Fibroblast of villous mesenchyme (primary cell): ENCODE results near the gene CEP170. TPM values are rescaled to one million over a fixed set of nuclear protein-coding genes. Genes with fewer than 3 reads are reported as not detected.
"Not testable (repeated sequence)": the region's sequence is repeated elsewhere in the genome, so short reads cannot be mapped to it uniquely, and the experiment has no call there.

ENCODE experiments used
- DNase-seq: peaks from one replicate; pipeline ENCODE4 v3.0.0-alpha.2; 2010; ENCODE audit warnings: low read depth
- H3K4me3 ChIP-seq: 2 replicates; pipeline ENCODE4 v1.5.1; 2011; ENCODE audit warnings: low read depth, mild to moderate bottlenecking, low read length
- total RNA-seq: library from RNA; depleted of rRNA; stranded (reverse); fragments of >200 nt; gene quantifications from 2 replicates; pipeline ENCODE4 v1.2.3, GENCODE V29; 2012
- TF ChIP-seq, protein P1 (sequence below): IDR thresholded peaks from 2 replicates; pipeline ENCODE4 v1.5.1; 2012; ENCODE audit warnings: low read depth, mild to moderate bottlenecking, low read length; ENCODE audit not compliant: insufficient read depth

The CEP170 gene
- total RNA-seq, 1 donor, result 114 TPM

GRCh38 chr1:243213045-243213787, 41.9 kb downstream of the CEP170 start:
- H3K4me3 ChIP-seq, result no peak overlapping the region
- peak; percentile 89 for DNase-seq
- TF ChIP-seq, protein P1, sequence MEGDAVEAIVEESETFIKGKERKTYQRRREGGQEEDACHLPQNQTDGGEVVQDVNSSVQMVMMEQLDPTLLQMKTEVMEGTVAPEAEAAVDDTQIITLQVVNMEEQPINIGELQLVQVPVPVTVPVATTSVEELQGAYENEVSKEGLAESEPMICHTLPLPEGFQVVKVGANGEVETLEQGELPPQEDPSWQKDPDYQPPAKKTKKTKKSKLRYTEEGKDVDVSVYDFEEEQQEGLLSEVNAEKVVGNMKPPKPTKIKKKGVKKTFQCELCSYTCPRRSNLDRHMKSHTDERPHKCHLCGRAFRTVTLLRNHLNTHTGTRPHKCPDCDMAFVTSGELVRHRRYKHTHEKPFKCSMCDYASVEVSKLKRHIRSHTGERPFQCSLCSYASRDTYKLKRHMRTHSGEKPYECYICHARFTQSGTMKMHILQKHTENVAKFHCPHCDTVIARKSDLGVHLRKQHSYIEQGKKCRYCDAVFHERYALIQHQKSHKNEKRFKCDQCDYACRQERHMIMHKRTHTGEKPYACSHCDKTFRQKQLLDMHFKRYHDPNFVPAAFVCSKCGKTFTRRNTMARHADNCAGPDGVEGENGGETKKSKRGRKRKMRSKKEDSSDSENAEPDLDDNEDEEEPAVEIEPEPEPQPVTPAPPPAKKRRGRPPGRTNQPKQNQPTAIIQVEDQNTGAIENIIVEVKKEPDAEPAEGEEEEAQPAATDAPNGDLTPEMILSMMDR, result no peak

DNA sequence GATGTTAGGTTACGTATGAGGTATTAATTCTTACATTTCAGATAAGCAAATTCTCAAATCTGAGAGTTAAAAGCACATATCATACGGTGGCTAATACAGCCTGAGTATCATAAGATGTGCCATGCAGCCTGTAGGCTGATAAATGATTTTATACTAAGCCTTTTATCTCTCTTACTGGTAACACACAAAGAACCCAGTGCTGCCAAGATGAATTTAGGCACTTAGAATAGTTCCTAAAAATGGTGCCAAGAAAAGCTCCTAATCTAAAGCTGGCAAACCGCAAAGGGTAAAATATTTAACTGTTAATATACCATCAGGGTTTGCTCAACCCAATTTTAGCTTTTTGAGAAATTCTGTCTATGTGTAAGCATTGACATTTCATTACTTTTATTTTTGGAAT, 43.1 kb downstream of the CEP170 start:
- H3K4me3 ChIP-seq, result not testable (repeated sequence)
- DNase-seq, result peak; percentile 60

DNA sequence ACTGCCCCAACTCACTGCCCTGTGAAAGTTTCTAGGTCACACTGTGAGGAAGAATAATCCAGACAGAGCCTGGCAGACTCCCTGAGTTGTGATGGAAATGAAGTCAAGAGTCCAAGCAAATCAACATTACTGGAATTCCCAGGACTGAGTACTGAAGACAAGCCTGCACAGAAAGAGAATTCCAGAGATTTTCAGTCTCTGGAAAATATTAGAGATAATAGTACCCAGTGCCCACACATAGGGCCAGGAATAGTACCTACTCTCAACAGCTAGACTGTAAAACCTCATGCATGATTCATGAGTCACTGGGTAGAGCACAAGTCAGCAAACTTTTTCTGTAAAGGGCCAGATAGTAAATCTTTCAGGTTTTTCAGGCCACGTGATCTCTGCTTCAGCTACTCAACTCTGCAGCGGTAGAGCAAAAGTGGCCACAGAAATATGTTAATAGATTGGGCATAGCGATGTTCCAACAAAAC, 50.0 kb downstream of the CEP170 start:
- not testable (repeated sequence) for H3K4me3 ChIP-seq
- peak; percentile 81 for DNase-seq

GRCh38 chr1:243204336-243204735, 50.7 kb downstream of the CEP170 start:
- H3K4me3 ChIP-seq, DNase-seq: not testable (repeated sequence)

DNA sequence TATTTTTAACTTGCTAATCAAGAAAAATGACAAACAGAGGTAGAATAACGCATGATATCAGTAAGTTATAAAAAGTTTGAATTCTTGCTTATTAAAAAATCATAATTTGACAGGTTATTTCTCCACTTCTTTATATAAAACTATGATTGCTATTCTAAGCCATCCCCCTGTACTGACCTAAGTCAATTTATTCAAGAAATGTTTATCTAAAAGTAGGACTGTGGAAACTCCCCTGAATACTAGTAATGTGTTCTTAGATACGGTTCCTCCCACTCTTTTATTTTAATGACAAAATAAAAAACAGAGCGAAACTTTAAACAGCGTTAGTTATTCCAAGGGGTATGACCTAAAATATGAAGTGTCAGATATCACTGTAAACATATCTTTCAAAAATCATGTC, 51.9 kb downstream of the CEP170 start:
- not testable (repeated sequence) for H3K4me3 ChIP-seq, DNase-seq

GRCh38 chr1:243201316-243201715, 53.8 kb downstream of the CEP170 start:
- DNase-seq, H3K4me3 ChIP-seq: not testable (repeated sequence)

GRCh38 chr1:243197524-243197923, 57.6 kb downstream of the CEP170 start:
- not testable (repeated sequence) for H3K4me3 ChIP-seq, DNase-seq

- not testable (repeated sequence) for H3K4me3 ChIP-seq, DNase-seq
These were observed 61.8 kb downstream of the CEP170 start for GRCh38 chr1:243193330-243193729.

- not testable (repeated sequence) for DNase-seq, H3K4me3 ChIP-seq
These were observed 68.7 kb downstream of the CEP170 start for GRCh38 chr1:243186201-243186995.

GRCh38 chr1:243184787-243185186, 70.3 kb downstream of the CEP170 start:
- H3K4me3 ChIP-seq, DNase-seq: not testable (repeated sequence)

DNA sequence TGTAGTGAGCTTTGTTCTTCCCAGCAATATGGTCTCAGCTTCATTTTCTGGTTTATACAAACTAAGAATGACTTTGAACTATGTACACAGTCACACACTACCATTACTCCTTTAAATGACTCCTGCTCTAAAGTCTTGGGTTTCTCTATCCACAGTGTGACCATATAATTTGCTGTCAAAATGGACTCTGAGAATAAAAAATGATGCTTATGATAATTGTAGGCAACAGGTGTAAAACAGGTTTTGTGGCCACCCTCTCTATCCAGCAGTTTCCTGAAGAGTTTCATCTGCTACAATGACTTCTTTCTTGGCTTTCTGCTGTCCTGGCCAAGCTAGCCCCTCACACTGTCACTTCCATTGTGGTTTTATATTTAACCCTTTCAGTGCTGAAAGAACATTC, 71.4 kb downstream of the CEP170 start:
- DNase-seq, result not testable (repeated sequence)

DNA sequence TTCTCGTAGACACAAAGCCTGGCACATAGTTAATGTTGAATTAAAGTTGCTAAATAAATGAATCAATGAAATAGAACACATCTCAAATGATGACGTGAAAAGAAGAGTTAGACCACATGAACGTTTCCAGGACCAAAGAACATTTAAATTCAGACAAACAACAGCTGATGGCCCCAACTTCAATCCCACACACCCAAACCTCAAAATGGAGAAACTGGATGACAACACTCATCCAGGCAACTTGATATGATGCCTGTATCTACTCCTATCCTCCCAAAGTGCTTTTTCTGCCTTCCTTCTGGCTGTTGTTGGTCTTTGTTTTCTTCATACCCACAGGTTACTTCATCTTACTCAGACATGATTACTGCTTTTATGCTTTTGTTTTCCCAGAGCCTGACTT, 71.9 kb downstream of the CEP170 start:
- not testable (repeated sequence) for H3K4me3 ChIP-seq

More for the DNA sequence above, 71.4 kb downstream of the CEP170 start:
- H3K4me3 ChIP-seq, result not testable (repeated sequence)

DNA sequence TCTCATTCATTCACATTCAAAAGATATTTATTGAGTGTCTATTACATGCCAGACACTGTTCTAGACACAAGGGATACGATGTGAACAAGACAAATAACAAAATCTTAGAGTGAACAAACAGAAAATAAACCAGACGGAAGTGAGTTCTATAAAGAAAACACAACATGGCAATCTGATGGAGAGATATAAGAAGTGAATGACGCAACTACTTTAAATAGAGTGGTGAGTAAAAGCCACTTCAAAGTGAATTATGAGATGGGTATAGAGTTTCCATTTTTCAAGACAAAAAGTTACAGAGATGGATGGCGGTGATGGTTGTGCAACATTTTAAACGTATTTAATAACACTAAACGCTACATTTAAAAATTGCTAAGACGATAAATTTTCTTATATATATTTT, 75.4 kb downstream of the CEP170 start:
- TF ChIP-seq, protein P1, result no peak
- DNase-seq, result no peak
- no peak overlapping the region for H3K4me3 ChIP-seq

More for the DNA sequence above, 71.9 kb downstream of the CEP170 start:
- DNase-seq, result peak; percentile 14

DNA sequence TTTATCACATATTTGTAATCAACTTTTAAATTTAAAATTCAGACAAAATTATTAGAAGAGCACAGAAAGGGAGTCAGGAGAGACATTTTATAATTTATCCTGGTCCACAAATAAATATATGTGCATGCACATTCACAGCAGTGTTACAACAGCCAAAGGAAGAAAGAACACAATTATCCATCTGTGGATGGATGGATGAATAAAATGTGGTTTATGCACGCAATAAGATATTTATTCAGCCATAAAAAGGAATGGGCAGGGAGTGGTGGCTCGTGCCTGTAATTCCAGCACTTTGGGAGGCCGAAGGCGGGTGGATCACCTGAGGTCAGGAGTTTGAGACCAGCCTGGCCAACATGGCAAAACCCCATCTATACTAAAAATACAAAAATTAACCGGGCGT, 77.3 kb downstream of the CEP170 start:
- H3K4me3 ChIP-seq, DNase-seq: not testable (repeated sequence)

DNA sequence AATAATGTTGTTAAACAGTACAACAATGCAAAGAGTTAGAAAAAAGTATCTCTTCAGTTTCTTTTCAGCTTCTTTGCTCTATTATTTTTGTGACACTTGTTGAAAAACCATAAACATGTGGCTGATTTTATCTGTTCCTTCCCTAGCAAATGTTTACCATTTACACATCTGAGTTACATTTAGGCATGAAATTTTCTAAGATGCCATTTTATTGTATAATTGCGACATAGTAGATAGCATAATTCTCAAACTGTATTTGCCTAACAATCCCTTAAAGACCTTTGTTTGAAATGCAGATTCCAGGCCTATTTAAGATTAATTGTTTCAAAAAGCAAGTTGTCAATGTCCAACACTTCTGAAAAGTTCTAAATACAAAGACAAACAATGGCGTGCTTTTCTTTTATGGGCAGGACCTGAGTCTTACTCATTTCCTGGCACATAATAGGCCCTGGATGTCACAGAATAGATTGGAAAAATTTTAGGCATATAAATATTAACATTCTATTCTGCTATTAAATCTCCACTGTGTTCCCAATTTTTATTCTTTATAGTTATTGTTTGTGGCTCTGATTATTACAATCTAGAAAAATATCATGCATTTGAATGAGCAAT, 81.2 kb downstream of the CEP170 start:
- H3K4me3 ChIP-seq, result not testable (repeated sequence)
- DNase-seq, result peak; percentile 73

GRCh38 chr1:243164911-243165310, 90.2 kb downstream of the CEP170 start:
- H3K4me3 ChIP-seq, DNase-seq: not testable (repeated sequence)
